MCF 10A (cell line): Measurements from ENCODE around the gene ADARB1. TPM values are rescaled to one million over a fixed set of nuclear protein-coding genes. Genes with fewer than 3 reads are reported as not detected.

Experiments
- BruUV-seq: library from RNA; stranded (reverse); fragments of 400-500 nt; replicated peaks from 2 replicates; lab custom pipeline; 2021; lab: Mats Ljungman, UMichigan
- CTCF ChIA-PET: fragments of 300-600 bp; sonication (Branson Sonifier 250); formaldehyde crosslinking; extraction: SDS; loops from one replicate; lab custom pipeline; 2021; ENCODE audit warnings: antibody characterized with exemption, inconsistent platforms; lab: Yijun Ruan, JAX
- POLR2A ChIA-PET: fragments of 300-600, 350-650 bp; sonication (Branson Sonifier 250); formaldehyde crosslinking; extraction: SDS; loops from one replicate; lab custom pipeline; 2020; ENCODE audit warnings: antibody characterized with exemption, inconsistent platforms; lab: Yijun Ruan, JAX
- DNase-seq: peaks from one replicate; pipeline ENCODE4 v3.0.0-alpha.2; 2018; ENCODE audit not compliant: unreplicated experiment
- H3K27ac Mint-ChIP-seq: one replicate; pipeline ENCODE4 v1.8.0; 2022; ENCODE audit warnings: mild to moderate bottlenecking, low read depth, mixed read lengths; ENCODE audit not compliant: unreplicated experiment
- H3K27me3 Mint-ChIP-seq: one replicate; pipeline ENCODE4 v1.8.0; 2022; ENCODE audit warnings: mixed read lengths; ENCODE audit not compliant: insufficient read depth, unreplicated experiment
- H3K36me3 Mint-ChIP-seq: one replicate; pipeline ENCODE4 v1.8.0; 2022; ENCODE audit warnings: mild to moderate bottlenecking, moderate library complexity, mixed read lengths; ENCODE audit not compliant: insufficient read depth, unreplicated experiment
- H3K4me1 Mint-ChIP-seq: one replicate; pipeline ENCODE4 v1.8.0; 2022; ENCODE audit warnings: mixed read lengths; ENCODE audit not compliant: insufficient read depth, unreplicated experiment
- H3K4me3 Mint-ChIP-seq: one replicate; pipeline ENCODE4 v1.8.0; 2022; ENCODE audit warnings: mild to moderate bottlenecking, moderate library complexity, mixed read lengths; ENCODE audit not compliant: unreplicated experiment
- H3K9me3 Mint-ChIP-seq: one replicate; pipeline ENCODE4 v1.8.0; 2022; ENCODE audit warnings: mixed read lengths; ENCODE audit not compliant: unreplicated experiment
- intact Hi-C: fragments of 100-400 bp; cut with micrococcal nuclease; formaldehyde crosslinking; loops from 2 replicates; pipeline ENCODE4 v1.14.1; 2022
- total RNA-seq: library from RNA; stranded (reverse); gene quantifications from 2 replicates; pipeline ENCODE4 v1.2.3, GENCODE V29; 2022
- TF ChIP-seq, protein P1 (sequence below): fragments of 200-600 bp; IDR thresholded peaks from one replicate; pipeline ENCODE4 v1.8.0; 2022; ENCODE audit warnings: antibody characterized with exemption, mild to moderate bottlenecking; ENCODE audit not compliant: unreplicated experiment

Gene ADARB1
- total RNA-seq, 1 experiment from 2014 or later: 19.4 TPM

DNA sequence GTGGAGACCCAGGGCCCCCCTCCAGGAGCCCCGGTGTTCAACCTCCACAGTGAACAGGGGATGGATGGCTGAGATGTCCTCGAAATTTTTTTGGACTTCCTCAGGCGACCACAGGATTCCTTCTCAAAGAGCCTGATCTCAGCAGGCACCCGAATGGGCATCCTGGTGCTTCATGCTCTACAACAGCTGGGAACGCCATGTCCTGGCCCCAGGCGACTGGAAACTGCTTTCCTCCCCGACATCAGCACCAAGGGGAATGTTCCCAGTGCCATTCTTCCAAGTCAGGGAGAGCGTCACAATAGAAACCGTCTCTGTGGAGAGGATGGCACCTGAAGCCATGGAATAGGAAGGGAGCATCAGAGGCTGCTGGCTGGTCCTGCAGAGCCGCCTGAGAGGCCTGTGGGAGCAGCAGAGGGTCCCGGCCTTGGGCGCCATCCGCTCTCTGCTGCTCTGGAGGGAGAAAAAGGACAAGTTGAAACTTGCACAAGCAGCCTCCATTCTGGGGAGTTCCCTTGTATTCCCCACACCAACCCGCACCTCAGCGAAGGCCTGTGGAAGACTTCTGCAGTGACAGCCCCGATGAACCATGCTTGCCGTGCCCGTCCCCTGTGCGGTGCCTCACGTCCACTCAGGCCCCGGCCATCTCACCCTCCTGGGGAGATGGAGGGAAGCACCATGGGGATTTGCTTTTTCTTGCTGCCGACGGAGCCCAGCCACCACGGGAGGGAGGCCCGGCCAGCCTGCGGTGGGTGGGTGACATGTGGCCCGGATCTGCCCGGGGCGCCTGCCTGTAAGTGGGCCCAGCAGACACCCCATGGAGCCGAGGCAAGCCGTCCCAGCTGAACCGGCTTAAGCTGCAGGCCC, 2.3 kb upstream of the ADARB1 start:
- H3K4me3 Mint-ChIP-seq: no peak overlapping the region
- no peak overlapping the region for H3K27ac Mint-ChIP-seq
- BruUV-seq: no TSS peak
- H3K4me1 Mint-ChIP-seq: no peaks in the 10 kb centered on the region
- DNase-seq: no peak
- ChIA-PET CTCF (no interaction called here), POLR2A (no interaction called here)
- H3K36me3 Mint-ChIP-seq: no peaks in the 10 kb centered on the region
- TF ChIP-seq, protein P1, sequence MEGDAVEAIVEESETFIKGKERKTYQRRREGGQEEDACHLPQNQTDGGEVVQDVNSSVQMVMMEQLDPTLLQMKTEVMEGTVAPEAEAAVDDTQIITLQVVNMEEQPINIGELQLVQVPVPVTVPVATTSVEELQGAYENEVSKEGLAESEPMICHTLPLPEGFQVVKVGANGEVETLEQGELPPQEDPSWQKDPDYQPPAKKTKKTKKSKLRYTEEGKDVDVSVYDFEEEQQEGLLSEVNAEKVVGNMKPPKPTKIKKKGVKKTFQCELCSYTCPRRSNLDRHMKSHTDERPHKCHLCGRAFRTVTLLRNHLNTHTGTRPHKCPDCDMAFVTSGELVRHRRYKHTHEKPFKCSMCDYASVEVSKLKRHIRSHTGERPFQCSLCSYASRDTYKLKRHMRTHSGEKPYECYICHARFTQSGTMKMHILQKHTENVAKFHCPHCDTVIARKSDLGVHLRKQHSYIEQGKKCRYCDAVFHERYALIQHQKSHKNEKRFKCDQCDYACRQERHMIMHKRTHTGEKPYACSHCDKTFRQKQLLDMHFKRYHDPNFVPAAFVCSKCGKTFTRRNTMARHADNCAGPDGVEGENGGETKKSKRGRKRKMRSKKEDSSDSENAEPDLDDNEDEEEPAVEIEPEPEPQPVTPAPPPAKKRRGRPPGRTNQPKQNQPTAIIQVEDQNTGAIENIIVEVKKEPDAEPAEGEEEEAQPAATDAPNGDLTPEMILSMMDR: no peak
- H3K27me3 Mint-ChIP-seq: peaks cover under 1% of the 10 kb centered on the region
- intact Hi-C loops: no loop called here
- no peaks in the 10 kb centered on the region for H3K9me3 Mint-ChIP-seq

DNA sequence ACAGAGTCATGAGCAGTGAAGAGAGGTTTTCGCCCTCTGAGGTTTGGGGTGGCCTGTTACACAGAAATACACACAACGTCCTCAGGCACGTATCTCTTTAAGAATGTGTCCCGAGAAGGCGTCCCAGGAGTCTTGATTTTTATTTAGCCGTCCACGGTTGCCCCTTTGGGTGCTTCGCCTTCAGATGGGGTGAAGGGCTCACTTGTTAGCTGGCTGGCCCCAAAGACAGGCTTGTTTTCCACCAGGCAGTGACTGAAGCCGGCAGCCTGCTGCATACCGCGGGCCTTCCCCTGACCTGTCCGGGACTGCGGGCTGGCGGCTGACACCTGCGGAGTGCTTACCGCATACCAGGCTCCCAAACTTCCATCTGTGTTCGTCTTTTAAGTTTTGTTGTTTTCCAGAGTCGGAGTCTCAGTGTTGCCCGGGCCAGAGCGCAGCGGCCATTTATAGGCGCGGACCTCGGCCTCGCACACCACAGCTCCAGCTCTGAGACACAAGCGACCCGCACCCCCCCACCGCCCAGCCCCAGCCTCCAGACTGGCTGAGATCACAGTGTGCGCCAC, 1.6 kb upstream of the ADARB1 start:
- ChIA-PET POLR2A (interaction anchor here (1.2 to 1.5 kb wide), 3 partner anchors 26 to 215 kb away, joined by 4 to 7 read pairs (median 5); partner anchors contain the start of gene POFUT2), CTCF (no interaction called here)
- Mint-ChIP-seq H3K4me3 (no peak overlapping the region), H3K4me1 (no peaks in the 10 kb centered on the region), H3K36me3 (no peaks in the 10 kb centered on the region), H3K27ac (no peak overlapping the region), H3K9me3 (no peaks in the 10 kb centered on the region), H3K27me3 (no peaks in the 10 kb centered on the region)
- BruUV-seq: no TSS peak
- no peak for DNase-seq
- intact Hi-C loops: no loop called here
- TF ChIP-seq, protein P1: no peak

DNA sequence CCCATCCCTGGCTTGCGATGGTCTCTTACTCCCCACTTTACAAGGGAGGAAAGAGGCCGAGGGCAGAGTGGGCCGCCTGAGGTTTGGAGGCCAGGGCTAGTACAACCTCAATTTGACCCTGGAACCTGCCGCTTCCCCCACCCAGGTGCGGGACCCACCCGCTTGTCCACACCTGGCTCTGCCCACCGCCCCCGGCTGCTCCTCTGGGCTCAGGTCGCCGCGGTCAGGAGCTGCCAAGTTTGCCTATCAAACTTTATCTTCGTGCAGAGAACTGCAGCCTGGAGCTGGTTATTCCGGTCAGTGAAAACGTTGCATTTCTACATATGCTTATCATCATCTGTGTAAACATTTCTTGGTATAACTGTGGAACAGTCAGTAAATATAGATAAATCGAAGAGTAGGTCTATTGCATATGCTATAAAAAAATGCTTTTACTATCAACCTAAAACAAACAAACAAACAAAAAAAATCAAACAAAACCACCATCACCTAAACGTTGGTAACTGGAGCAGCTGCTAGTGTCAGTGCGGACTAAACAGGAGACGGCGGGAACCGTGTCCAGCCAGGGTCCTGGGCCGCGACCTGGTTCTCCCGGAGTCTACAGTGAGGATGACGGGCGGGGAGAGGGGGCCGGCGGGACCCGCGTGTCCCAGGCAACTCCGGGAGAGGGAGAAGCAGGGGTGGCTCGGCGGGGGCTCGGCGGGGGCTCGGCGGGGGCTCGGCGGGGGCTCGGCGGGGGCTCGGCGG, 906 bp upstream of the ADARB1 start:
- Mint-ChIP-seq H3K36me3 (no peaks in the 10 kb centered on the region), H3K27ac (peak overlapping the region; percentile 54), H3K9me3 (no peaks in the 10 kb centered on the region), H3K27me3 (no peaks in the 10 kb centered on the region), H3K4me3 (peak overlapping the region; percentile 84), H3K4me1 (peaks cover 6% of the 10 kb centered on the region)
- POLR2A ChIA-PET: interaction anchor here (0.6 to 2.2 kb wide), 13 partner anchors 10 to 214 kb away, joined by 3 to 15 read pairs (median 4); partner anchors contain the start of genes POFUT2 and SLX9
- no TSS peak for BruUV-seq
- intact Hi-C loops: no loop called here
- CTCF ChIA-PET: interaction anchor here (0.6 to 1.3 kb wide), 2 partner anchors 124 to 572 kb away, joined by 4 to 6 read pairs; no protein-coding TSS in a partner anchor
- DNase-seq: peak; percentile 19
- TF ChIP-seq, protein P1: no peak
